ENCODE data around the gene CFAP68.
"Not testable (repeated sequence)": the region's sequence is repeated elsewhere in the genome, so short reads cannot be mapped to it uniquely, and the experiment has no call there.

CFAP68 gene

DNA sequence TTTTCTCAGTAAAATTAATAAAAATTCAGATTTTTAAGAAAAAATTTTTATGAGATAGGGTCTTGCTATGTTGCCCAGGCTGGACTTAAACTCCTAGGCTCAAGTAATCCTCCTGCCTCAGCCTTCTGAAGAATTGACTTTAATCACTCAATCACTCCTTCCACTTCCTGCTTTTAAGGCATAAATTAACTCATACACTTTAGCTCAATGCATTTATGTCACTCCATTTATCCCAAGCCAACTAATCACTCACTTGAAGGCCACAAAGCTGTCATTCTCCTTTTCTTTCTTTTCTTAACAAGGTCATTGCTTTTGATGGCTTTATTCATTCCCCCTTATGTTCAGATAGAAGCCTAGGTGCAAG lies 8.8 kb upstream of the CFAP68 start:
- DNase-seq: no peak

GRCh38 chr11:111870886-111871692 lies 8.3 kb upstream of the CFAP68 start, which contains the start of gene ALG9:
Gene ALG9, minus strand, starts transcription at chr11:111871581. Its CDS starts 99 bp downstream, at chr11:111871482.
- peak in 53 of 56 donors; percentile 5 to 90 (median 66) for DNase-seq

GRCh38 chr11:111871693-111872161 lies 7.6 kb upstream of the CFAP68 start:
- no peak for DNase-seq

GRCh38 chr11:111878385-111878848 lies 924 bp upstream of the CFAP68 start:
- peak in 1 of 56 donors; percentile 56 for DNase-seq

- no peak for DNase-seq
These were observed 258 bp downstream of the CFAP68 start for GRCh38 chr11:111879637-111879960.

- peak in 7 of 56 donors; percentile 4 to 13 (median 7) for DNase-seq
These were observed 2.9 kb downstream of the CFAP68 start for GRCh38 chr11:111882202-111882601.

- DNase-seq: not testable (repeated sequence)
These were observed 5.7 kb downstream of the CFAP68 start for GRCh38 chr11:111885053-111885452.

DNA sequence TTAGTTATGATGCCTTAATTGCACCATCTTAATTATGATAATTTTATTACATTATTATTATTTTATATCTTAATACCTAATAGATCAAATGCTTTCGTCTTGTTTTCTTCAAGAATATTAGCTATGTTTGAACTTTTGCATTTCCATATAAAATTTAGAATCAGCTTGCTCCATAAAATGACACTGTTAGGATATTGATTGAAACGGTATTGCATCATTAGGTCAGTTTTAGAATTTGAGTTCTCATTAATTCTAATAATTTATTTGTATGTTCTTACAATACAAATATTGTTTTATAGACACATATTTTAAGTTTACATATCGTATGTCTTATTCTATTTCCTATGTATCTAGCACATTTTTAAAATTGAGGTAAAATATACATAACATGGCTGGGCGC lies 6.7 kb downstream of the CFAP68 start:
- no peak for DNase-seq

- DNase-seq: no peak
These were observed 7.5 kb downstream of the CFAP68 start for GRCh38 chr11:111886844-111887243.

- DNase-seq: no peak
These were observed 26.1 kb downstream of the CFAP68 start for GRCh38 chr11:111905411-111905810.

DNA sequence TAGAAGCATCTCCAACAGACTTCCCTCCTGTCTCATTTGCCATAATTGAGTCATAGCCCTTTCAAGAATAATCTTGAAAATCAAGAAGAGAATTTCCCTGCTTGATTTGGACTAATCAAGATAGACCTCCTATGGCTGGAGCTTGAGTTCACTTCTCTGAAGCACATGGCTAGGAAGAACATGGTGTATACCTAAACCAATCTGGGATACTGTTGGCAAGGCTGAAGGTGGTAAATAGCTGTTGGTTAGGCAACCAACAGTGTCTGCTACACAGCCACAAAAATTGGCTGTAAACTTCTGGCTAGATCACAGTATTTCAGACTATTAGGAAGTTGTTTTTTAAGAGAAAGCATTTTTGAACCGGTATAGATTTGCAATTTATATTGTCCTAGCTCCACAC lies 27.3 kb downstream of the CFAP68 start:
- no peak for DNase-seq

DNA sequence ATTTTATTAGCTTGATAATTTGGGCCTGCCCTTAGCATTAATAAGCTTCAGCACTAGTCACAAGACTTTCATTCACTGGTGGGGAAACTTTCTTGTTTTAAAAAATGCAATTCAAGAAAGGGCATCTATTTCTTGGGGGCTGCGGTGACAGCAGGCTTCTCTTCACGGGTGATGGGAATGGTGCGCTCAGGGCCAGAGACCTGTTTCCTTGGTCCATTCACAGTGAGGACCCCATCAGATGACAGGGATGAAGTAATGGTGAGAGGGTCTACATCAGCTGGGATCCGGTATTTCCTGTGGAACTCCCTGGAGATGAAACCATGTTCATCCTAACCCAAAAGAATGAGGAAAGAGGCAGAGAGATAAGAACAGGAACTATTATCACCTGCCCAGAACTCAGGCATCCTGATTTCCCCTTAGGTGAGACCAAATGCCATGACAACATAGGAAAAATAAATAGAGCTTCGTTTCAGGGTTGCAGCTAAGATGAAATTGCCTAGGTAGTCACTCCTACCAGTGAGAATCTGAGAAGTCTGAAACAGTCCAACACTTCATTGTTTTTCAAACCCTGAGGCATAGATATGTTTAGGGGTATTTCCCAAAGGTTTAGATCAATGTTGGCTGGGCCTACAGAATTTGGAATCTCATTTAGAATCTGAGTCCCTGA lies 29.4 kb downstream of the CFAP68 start:
- DNase-seq: peak in 1 of 56 donors; percentile 31

DNA sequence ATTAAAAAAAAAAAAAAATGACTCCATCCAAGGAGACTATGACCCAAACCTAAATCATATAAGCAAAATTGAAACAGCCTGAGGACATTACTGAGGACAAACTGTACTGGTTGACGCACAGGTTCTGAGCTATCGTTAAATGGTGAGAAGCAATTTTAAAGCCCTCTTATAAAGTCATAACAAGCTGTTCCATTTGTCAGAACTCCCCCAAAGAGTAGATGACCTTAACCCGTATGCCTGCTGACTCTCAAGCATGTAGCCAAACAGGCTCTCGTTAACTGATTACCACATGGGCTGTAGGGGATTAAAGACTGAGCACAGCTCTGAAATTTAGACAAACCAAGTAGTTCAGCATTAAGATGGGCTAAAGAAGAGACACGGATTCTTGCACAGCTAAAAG lies 30.0 kb downstream of the CFAP68 start:
- DNase-seq: no peak

GRCh38 chr11:111910676-111911562 lies 31.6 kb downstream of the CFAP68 start:
- peak in 51 of 56 donors; percentile 29 to 93 (median 77) for DNase-seq

- DNase-seq: peak; percentile 31 to 98 (median 88)
These were observed 32.4 kb downstream of the CFAP68 start, which contains the start of gene CRYAB for GRCh38 chr11:111911563-111912401. Gene CRYAB, minus strand, starts transcription at chr11:111911770. Its CDS starts 46 bp downstream, at chr11:111911724.

DNA sequence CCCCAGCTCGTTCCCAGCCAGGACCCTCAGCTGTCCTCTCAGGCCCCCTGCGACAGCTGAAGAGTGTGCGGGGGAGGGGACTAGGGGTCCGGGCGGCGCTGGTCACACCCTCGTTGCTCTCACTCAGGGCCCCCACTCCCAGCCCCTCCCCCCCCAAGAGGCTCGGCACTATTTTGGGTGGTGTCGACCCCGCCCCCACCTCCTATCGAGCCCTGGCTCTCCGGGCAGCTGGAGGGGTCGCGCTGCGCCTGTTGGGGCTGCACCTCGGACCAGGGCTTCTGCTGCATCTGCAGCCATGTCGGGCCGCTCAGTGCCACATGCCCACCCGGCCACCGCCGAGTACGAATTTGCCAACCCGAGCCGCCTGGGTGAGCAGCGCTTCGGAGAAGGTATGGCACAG lies 33.2 kb downstream of the CFAP68 start, which contains the start of gene HSPB2:
TSS of gene HSPB2 (plus strand) at position 200 of the 400 bp plus-strand sequence. CDS start at position 296, 96 bp downstream.
- peak in 12 of 56 donors; percentile 35 to 70 (median 58) for DNase-seq

GRCh38 chr11:111913031-111913861 lies 33.9 kb downstream of the CFAP68 start:
- peak in 14 of 56 donors; percentile 21 to 66 (median 50) for DNase-seq

- peak in 50 of 56 donors; percentile 38 to 89 (median 66) for DNase-seq
These were observed 34.7 kb downstream of the CFAP68 start for GRCh38 chr11:111913997-111914396.

DNA sequence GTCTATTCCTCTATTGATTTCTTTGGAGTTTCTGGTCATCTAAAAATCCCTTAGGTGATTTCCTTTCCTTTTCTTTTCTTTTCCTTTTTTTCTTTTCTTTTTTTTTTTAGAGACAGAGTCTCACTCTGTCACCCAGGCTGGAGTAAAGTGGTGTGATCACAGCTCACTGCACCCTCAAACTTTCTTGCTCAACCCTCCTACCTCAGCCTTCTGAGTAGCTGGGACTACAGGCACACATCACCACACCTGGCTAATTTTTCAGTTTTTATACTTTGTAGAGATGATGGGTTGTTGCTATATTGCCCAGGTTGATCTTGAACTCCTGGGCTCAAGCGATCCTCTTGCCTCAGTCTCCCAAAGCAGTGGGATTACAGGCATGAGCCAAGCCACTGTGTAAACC lies 37.4 kb downstream of the CFAP68 start:
- DNase-seq: no peak
